Right atrium auricular region (tissue), 2 donors: ENCODE data around the gene TSC1. TPM values are rescaled to one million over a fixed set of nuclear protein-coding genes. Genes with fewer than 3 reads are reported as not detected.
A peak's percentile ranks its signal among the peaks of the same experiment; 100 is the strongest.
"Not testable (repeated sequence)": the region's sequence is repeated elsewhere in the genome, so short reads cannot be mapped to it uniquely, and the experiment has no call there.

ENCODE experiments used
- DNase-seq: peaks from one replicate; pipeline ENCODE4 v3.0.0-alpha.2; 2019; ENCODE audit warnings: low spot score
- H3K27ac ChIP-seq, 2 donors: fragments of 200-600 bp; sonication (generic); 1 replicate in 1 of 2; 2 replicates in 1 of 2; pipeline ENCODE4 v1.5.1; 2016 to 2019
- H3K27me3 ChIP-seq, 2 donors: fragments of 200-600 bp; sonication (generic); one replicate each; pipeline versions ENCODE4 v1.5.1 to v1.6.0; 2017 to 2019
- H3K36me3 ChIP-seq: fragments of 200-600 bp; sonication (generic); one replicate; pipeline ENCODE4 v1.5.1; 2016
- H3K4me1 ChIP-seq, 2 donors: fragments of 200-600 bp; sonication (generic); one replicate each; pipeline versions ENCODE4 v1.5.1 to v1.6.0; 2017 to 2019
- H3K4me3 ChIP-seq, 2 donors: fragments of 200-600 bp; sonication (generic); 1 replicate in 1 of 2; 2 replicates in 1 of 2; pipeline ENCODE4 v1.5.1; 2017 to 2019; ENCODE audit warnings: mild to moderate bottlenecking in 1 of 2, moderate library complexity in 1 of 2
- H3K9me3 ChIP-seq, 2 donors: fragments of 200-600 bp; sonication (generic); one replicate each; pipeline ENCODE4 v1.5.1; 2019
- CTCF ChIP-seq, 2 donors: fragments of 200-600 bp; sonication (generic); IDR thresholded peaks; one replicate each; pipeline ENCODE4 v1.5.1; 2019; ENCODE audit warnings: antibody characterized with exemption in 2 of 2
- total RNA-seq, 2 donors: library from RNA; depleted of rRNA; stranded (reverse); fragments of >200 nt; gene quantifications; one replicate each; pipeline ENCODE4 v1.1.0, GENCODE V29; 2016

The TSC1 gene
- 10 to 100 TPM; 27.6 to 36.4 TPM for total RNA-seq

DNA sequence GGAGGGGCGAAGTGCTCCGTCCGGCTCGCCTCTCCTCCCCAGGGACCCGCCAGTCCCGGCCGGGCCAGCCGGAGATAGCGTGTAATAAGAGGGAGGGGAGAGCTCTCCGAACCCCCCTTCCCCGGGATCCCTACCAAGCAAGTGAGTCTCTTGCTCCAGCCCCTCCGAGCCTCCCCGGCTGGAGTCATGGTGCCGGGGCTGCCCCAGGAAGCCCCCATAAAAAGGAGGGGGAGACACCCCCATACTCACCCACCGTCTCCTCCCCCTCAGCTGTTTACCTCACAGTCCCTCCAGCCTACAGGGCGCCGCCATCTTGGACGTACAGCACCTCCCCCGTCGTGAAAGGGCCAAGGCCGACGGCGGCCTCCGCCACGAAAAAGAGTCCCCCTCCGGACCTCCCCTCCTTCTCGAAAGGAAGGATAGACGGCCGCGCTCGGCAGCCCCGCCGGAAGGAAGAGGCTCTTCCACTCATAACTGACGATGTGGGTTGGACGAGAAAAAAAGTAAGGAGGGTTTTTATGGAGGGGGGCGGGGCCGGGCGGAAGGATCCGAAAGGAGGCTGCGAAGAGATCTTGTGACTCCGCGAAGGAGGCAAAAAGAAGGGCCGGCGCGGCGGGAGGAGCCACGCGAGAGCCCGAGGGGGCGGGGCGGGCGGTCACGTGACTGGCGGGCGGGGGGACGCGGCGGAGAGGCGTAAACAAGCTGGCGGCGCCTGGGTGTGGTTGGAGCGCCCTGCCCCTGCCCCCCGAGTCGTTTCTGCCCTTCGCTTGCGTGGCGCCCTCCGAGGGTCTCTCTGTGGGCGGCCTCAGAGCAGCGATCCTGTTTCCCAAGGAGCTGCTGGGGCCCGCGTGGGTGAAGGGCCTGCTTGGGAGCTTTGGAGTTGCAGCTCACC is at the start of gene TSC1:
Gene TSC1 (minus strand): TSS at position 323 of the 892 bp plus-strand sequence. CDS start 15,744 bp downstream, outside the sequence.
- no peaks in the 10 kb centered on the region for H3K27me3 ChIP-seq
- H3K9me3 ChIP-seq = no peaks in the 10 kb centered on the region
- DNase-seq = peak; percentile 95
- H3K36me3 ChIP-seq = no peaks in the 10 kb centered on the region
- H3K27ac ChIP-seq = peak within 1 kb of the TSS; percentile 92 to 95
- peak within 1 kb of the TSS; percentile 92 to 98 for H3K4me3 ChIP-seq
- no peak for TF ChIP-seq CTCF (IDR thresholded peaks at IDR 0.05)
- peaks cover 0 to 32% of the 10 kb centered on the region in 2 donors for H3K4me1 ChIP-seq

DNA sequence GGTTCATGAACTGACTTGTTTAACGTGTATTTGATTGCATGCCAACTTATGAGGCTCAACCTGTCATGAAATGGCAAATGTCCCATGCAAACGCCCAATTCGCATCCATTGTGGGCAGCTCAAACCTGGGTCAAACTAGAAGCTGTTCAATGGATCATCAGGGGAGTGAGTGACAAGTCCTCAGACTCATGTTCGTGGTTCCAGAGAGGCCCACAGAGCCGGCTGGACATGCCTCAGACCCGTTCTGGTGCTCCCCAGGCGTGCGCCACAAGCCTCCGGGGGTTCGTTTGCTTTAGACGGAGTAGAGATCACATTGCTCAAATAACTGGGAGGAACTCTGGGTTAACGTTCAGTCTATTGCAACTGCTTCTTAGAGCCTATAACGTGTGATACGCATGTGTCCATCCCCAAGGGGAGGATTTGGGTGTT is 49.1 kb upstream of the TSC1 start:
- no peak for DNase-seq
- Histone ChIP-seq H3K36me3 (no peaks in the 10 kb centered on the region), H3K4me3 (no peak overlapping the region), H3K9me3 (no peaks in the 10 kb centered on the region), H3K27me3 (no peaks in the 10 kb centered on the region), H3K4me1 (no peaks in the 10 kb centered on the region), H3K27ac (no peak overlapping the region)
- TF ChIP-seq CTCF (IDR thresholded peaks at IDR 0.05) = no peak

DNA sequence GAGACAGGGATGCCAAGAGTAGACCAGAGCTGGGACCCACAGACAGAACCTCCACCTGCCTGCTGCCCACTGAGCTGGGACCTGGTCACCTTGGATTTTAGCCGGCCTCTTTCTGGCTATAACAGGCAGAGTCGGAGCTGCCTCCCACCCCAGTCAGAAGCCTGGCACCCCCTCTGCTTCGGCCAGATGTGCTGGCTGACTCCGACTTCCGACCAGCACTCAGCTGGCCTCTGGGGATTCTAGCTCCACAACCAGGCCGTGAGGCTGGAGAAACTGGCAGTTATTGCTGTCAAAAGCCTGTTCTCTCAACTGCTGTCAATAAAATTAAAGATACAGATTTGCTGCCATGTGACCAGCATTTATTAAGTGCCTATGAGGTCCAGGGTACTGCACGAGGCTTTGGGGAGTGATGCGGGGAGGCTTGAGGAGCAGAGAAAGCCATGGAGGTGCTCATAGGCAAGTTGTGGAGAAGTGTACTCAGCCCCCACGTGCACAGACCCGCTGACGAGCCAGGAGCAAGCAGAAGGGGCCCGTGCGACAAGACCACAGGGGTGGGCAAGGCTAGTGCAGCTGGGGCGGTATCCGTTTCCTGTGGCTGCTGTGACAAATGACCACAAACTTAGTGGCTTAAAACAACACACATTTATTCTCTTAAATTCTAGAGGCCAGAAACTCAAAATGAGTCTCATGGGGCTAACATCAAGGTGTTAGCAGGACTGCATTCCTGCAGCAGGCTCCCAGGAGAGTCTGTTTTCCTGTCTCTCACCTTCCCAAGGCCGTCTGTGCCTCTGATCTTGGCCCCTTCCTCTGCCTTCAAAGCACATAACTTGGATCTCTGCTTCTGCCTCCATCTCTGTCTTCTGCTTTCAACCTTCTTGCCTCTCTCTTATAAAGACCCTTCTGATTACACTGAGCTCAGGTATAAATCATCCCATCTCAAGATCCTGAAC is 47.2 kb upstream of the TSC1 start:
- H3K4me3 ChIP-seq = no peak overlapping the region
- no peak for DNase-seq
- no peak overlapping the region for H3K27ac ChIP-seq
- no peak for TF ChIP-seq CTCF (IDR thresholded peaks at IDR 0.05)
- H3K4me1 ChIP-seq = peaks cover 0 to 4% of the 10 kb centered on the region in 2 donors
- H3K36me3 ChIP-seq = no peaks in the 10 kb centered on the region
- no peaks in the 10 kb centered on the region for H3K9me3 ChIP-seq
- no peaks in the 10 kb centered on the region for H3K27me3 ChIP-seq

- H3K9me3 ChIP-seq = no peaks in the 10 kb centered on the region
- H3K27ac ChIP-seq = no peak overlapping the region
- H3K27me3 ChIP-seq = no peaks in the 10 kb centered on the region
- DNase-seq = no peak
- H3K4me1 ChIP-seq = peaks cover 0 to 13% of the 10 kb centered on the region in 2 donors
- no peaks in the 10 kb centered on the region for H3K36me3 ChIP-seq
- no peak overlapping the region for H3K4me3 ChIP-seq
- TF ChIP-seq CTCF (IDR thresholded peaks at IDR 0.05) = no peak
Observed at GRCh38 chr9:132990781-132991180, 46.4 kb upstream of the TSC1 start.

GRCh38 chr9:132989998-132990557 is 45.7 kb upstream of the TSC1 start:
- not testable (repeated sequence) for H3K27me3 ChIP-seq, H3K9me3 ChIP-seq, DNase-seq, H3K27ac ChIP-seq, H3K36me3 ChIP-seq, H3K4me3 ChIP-seq
- H3K4me1 ChIP-seq = peaks cover 0 to 14% of the 10 kb centered on the region in 2 donors
